BJ (cell line): ENCODE data around the gene PTPN2. TPM values are rescaled to one million over a fixed set of nuclear protein-coding genes. Genes with fewer than 3 reads are reported as not detected.

ENCODE experiments used
- CTCF ChIA-PET: fragments of 350-600 bp; formaldehyde crosslinking; extraction: SDS; loops from one replicate; lab custom pipeline; 2021; ENCODE audit warnings: antibody characterized with exemption, inconsistent platforms; lab: Yijun Ruan, JAX
- POLR2A ChIA-PET: fragments of 300-600 bp; sonication (Branson Sonifier 250); formaldehyde crosslinking; extraction: SDS; loops from one replicate; lab custom pipeline; 2021; ENCODE audit warnings: antibody characterized with exemption; lab: Charles Lee
- DNase-seq: peaks from one replicate; pipeline ENCODE4 v3.0.0-alpha.2; 2011; ENCODE audit warnings: low read depth
- H3K27me3 ChIP-seq: 2 replicates; pipeline ENCODE4 v1.6.0; 2011; ENCODE audit warnings: low read length; ENCODE audit not compliant: control insufficient read depth, insufficient read depth
- H3K36me3 ChIP-seq: 2 replicates; pipeline ENCODE4 v1.5.1; 2011; ENCODE audit warnings: low read length; ENCODE audit not compliant: control insufficient read depth, insufficient read depth
- H3K4me3 ChIP-seq: 2 replicates; pipeline ENCODE4 v1.5.1; 2011; ENCODE audit warnings: low read depth, mild to moderate bottlenecking, control low read depth, low read length
- polyA plus RNA-seq: library from polyadenylated mRNA; depleted of rRNA; stranded (reverse); fragments of >200 nt; gene quantifications from 2 replicates; pipeline ENCODE4 v1.2.3, GENCODE V29; 2011
- TF ChIP-seq, protein P1 (sequence below): IDR thresholded peaks from 2 replicates; pipeline ENCODE4 v1.5.1; 2011; ENCODE audit warnings: low read depth, mild to moderate bottlenecking, control low read depth, inconsistent platforms, low read length, moderate library complexity; ENCODE audit not compliant: insufficient read depth

Gene PTPN2
- polyA plus RNA-seq, 1 experiment, result 14.5 TPM

DNA sequence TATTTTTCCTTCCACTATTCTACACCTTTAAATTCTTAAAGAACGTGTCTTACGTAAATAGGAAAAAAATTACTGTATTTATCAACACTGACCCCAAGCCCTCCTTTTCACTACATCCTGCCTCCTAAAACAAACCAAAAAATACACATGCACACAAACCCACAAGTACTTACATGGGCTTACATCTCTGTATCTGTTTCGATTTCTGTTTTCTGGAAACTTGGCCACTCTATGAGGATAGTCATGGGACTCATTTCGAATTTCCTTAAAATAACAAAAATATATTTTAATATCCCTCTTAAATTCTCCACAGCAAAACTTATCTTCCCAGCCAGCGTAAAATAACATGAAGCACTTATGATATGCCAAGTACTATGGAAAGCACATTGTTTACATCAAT, 25.0 kb downstream of the PTPN2 start:
- H3K4me3 ChIP-seq, result no peak overlapping the region
- TF ChIP-seq, protein P1, sequence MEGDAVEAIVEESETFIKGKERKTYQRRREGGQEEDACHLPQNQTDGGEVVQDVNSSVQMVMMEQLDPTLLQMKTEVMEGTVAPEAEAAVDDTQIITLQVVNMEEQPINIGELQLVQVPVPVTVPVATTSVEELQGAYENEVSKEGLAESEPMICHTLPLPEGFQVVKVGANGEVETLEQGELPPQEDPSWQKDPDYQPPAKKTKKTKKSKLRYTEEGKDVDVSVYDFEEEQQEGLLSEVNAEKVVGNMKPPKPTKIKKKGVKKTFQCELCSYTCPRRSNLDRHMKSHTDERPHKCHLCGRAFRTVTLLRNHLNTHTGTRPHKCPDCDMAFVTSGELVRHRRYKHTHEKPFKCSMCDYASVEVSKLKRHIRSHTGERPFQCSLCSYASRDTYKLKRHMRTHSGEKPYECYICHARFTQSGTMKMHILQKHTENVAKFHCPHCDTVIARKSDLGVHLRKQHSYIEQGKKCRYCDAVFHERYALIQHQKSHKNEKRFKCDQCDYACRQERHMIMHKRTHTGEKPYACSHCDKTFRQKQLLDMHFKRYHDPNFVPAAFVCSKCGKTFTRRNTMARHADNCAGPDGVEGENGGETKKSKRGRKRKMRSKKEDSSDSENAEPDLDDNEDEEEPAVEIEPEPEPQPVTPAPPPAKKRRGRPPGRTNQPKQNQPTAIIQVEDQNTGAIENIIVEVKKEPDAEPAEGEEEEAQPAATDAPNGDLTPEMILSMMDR, result no peak
- ChIA-PET POLR2A (no interaction called here), CTCF (no interaction called here)
- no peaks in the 10 kb centered on the region for H3K27me3 ChIP-seq
- H3K36me3 ChIP-seq, result peaks cover 5% of the 10 kb centered on the region
- no peak for DNase-seq

DNA sequence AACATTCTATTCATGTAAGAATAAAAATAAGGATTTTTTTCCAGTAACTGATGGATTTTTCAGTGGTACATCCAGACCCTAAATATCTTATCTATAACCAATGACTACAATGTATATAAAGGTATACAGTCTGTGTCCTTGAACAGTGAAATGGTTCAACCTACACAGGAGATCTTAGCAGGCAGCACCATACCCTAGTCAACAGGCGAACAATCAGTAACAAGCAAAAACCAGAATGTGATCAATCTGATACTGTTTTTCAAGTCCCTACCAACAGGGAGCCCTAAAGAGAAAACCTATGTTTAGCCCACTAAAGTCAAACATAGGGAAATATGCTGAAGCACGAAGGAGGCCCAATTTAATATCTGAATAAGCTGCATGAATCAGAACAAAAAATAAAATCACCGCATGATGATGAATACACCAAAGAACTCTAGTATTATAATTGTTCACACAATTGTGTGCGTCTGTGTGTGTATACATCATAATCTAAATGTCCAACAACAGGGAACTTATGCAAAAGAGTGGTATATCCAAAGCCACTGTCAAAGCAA, 26.0 kb downstream of the PTPN2 start:
- Histone ChIP-seq H3K4me3 (no peak overlapping the region), H3K27me3 (no peaks in the 10 kb centered on the region), H3K36me3 (peaks cover 5% of the 10 kb centered on the region)
- ChIA-PET POLR2A (no interaction called here), CTCF (no interaction called here)
- no peak for DNase-seq
- TF ChIP-seq, protein P1, result no peak

DNA sequence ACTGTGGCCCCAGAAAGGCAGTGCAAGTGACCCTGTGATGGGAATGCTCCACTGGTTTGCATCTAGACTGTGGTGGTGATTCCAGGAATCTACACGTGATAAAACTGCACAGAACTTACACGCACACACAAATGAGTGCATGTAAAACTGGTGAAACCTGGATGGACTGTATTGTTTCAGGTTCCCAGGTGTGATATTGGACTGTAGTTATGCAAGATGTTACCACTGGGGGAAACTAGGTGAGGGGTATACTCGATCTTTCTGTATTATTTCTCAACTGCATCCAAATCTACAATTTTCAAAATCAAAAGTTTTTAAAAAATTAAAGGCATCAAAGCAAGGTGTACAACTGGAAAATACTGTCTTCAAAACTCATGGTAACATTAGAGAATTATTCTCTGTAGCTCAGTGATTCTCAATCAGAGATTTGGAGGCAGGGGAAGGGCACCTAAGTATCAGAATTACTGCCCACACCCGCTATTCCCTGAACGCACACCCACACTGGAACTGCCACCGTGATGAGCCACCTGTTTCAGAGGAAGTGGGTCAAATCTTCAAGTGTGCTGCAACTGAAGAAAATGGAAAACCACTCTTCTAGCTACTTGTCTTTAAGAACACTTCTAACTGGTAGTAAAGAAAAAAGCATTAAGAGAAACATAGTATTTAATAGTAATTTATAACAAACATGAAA, 26.7 kb downstream of the PTPN2 start:
- peaks cover 5% of the 10 kb centered on the region for H3K36me3 ChIP-seq
- TF ChIP-seq, protein P1, result no peak
- no peak overlapping the region for H3K4me3 ChIP-seq
- ChIA-PET POLR2A (no interaction called here), CTCF (no interaction called here)
- no peaks in the 10 kb centered on the region for H3K27me3 ChIP-seq
- no peak for DNase-seq

DNA sequence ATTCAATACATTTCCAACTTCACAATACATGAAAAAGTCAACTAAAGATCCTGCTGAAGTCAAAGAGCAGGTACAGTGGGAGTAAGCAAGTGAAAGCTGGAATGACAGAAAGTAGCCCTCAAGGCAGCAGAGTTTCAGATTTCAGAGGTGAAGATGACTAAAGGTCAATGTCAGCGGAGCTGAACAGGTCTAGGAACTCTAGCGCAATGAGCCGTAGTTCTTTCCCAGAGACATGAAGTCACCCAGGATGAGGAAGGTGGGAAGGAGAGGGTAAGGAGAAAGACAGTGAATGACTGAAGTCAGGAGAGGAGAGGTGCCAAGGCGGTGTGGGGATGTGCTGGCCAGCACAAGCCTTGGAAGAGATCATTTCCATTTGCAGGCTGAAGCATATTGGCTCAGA, 28.1 kb downstream of the PTPN2 start:
- Histone ChIP-seq H3K27me3 (no peaks in the 10 kb centered on the region), H3K36me3 (peaks cover 5% of the 10 kb centered on the region), H3K4me3 (no peak overlapping the region)
- no peak for DNase-seq
- ChIA-PET POLR2A (no interaction called here), CTCF (interaction anchor here (0.7 to 1.3 kb wide), 4 partner anchors 9 to 38 kb away, joined by 3 read pairs; no protein-coding TSS in a partner anchor)
- TF ChIP-seq, protein P1, result no peak

DNA sequence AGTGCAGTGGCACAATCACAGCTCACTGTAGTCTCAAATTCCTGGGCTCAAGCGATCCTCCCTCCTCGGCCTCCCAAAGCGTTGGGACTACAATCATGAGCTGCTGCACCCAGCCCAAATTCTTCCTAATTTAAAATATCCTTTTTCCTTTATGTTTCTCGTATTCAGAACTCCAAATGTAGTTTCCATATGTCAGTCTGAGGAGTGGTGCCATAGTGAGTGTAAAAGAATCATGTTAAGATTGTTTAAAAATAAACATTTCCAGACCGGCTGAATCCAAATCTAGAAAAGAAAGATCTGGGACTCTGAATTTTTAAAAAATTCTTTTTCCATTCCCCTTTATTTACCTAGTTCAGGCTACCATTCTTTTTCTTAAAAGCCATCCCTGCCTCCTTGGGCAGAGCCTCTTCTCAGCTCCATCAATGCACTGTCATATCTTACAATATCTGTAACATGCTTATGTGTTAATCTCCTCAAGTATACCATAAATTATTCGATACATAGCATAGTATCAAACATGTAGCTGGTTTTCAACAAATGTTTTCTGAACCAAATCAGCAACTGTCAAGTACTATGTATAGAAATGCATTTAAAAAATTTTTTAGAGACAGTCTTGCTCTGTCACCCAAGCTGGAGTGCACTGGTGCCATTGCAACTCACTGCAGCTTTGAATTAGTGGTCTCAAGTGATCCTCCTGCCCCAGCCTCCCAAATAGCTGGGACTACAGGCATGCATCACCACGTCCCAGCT, 31.3 kb downstream of the PTPN2 start:
- Histone ChIP-seq H3K27me3 (no peaks in the 10 kb centered on the region), H3K36me3 (peaks cover 5% of the 10 kb centered on the region), H3K4me3 (no peak overlapping the region)
- ChIA-PET POLR2A (no interaction called here), CTCF (interaction anchor here (0.6 to 1.2 kb wide), 3 partner anchors 10 to 82 kb away, joined by 3 to 4 read pairs (median 4); no protein-coding TSS in a partner anchor)
- DNase-seq, result no peak
- TF ChIP-seq, protein P1, result no peak
